BE2C (cell line): Measurements from ENCODE around the gene PTPN13.

Experiments used
- DNase-seq: peaks from one replicate; pipeline ENCODE4 v3.0.0-alpha.2; 2020
- H3K27me3 ChIP-seq: fragments of 250-450 bp; sonication (Bioruptor Pico); 2 replicates; pipeline ENCODE4 v1.5.1; 2020; ENCODE audit warnings: mild to moderate bottlenecking
- H3K36me3 ChIP-seq: fragments of 250-450 bp; sonication (Bioruptor Pico); 2 replicates; pipeline ENCODE4 v1.5.1; 2020; ENCODE audit warnings: mild to moderate bottlenecking
- H3K4me1 ChIP-seq: fragments of 250-450 bp; sonication (Bioruptor Pico); 2 replicates; pipeline ENCODE4 v1.5.1; 2020
- H3K4me3 ChIP-seq: 2 replicates; pipeline ENCODE4 v1.5.1; 2011; ENCODE audit warnings: low read depth, low read length
- H3K9me3 ChIP-seq: fragments of 250-450 bp; sonication (Bioruptor Pico); 2 replicates; pipeline ENCODE4 v1.5.1; 2020
- TF ChIP-seq, protein P1 (sequence below): IDR thresholded peaks from 2 replicates; pipeline ENCODE4 v1.5.1; 2012; ENCODE audit warnings: mild to moderate bottlenecking, low read depth, low read length

PTPN13 gene

DNA sequence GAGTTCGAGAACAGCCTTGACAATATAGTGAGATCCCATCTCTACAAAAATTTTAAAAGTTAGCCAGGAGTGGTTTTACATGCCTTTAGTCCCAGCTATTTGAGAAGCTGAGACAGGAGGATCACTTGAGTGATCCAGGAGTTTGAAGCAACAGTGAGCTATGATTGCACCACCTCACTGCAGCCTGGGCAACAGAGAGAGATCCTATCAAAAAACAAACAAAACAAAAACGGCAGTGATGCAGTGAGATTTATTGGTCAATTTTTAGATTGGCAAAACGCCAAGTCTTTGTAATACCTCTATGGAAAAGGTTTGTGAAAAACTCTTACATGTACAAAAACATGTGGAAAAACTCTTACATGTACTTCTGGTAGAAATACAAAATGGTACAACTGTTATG lies 91.3 kb downstream of the PTPN13 start:
- H3K27me3 ChIP-seq: no peaks in the 10 kb centered on the region
- H3K36me3 ChIP-seq: no peaks in the 10 kb centered on the region
- no peaks in the 10 kb centered on the region for H3K9me3 ChIP-seq
- H3K4me3 ChIP-seq: no peak overlapping the region
- peaks cover 2% of the 10 kb centered on the region; the same call in 1 of the 2 replicates for H3K4me1 ChIP-seq
- DNase-seq: no peak
- TF ChIP-seq, protein P1, sequence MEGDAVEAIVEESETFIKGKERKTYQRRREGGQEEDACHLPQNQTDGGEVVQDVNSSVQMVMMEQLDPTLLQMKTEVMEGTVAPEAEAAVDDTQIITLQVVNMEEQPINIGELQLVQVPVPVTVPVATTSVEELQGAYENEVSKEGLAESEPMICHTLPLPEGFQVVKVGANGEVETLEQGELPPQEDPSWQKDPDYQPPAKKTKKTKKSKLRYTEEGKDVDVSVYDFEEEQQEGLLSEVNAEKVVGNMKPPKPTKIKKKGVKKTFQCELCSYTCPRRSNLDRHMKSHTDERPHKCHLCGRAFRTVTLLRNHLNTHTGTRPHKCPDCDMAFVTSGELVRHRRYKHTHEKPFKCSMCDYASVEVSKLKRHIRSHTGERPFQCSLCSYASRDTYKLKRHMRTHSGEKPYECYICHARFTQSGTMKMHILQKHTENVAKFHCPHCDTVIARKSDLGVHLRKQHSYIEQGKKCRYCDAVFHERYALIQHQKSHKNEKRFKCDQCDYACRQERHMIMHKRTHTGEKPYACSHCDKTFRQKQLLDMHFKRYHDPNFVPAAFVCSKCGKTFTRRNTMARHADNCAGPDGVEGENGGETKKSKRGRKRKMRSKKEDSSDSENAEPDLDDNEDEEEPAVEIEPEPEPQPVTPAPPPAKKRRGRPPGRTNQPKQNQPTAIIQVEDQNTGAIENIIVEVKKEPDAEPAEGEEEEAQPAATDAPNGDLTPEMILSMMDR: no peak

DNA sequence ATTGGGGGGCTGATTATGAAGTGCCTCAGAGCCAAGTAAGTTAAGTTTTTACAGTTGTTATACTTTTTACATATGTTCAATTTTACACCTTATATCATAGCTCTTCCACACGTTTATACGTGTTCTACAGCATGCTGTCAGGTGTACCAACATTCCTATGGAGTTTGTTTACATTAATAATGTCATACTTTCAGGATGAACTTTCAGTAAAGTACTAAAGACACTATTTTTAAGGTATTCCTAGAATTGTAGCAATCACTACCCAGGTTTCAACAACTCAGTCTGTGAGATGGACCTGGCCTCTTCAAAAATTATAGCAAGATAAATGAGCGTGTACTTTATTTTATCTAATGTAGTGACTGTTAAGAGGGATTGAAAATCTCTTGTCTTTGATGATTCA lies 92.6 kb downstream of the PTPN13 start:
- H3K4me3 ChIP-seq: no peak overlapping the region
- no peaks in the 10 kb centered on the region for H3K27me3 ChIP-seq
- no peaks in the 10 kb centered on the region for H3K36me3 ChIP-seq
- TF ChIP-seq, protein P1: no peak
- no peaks in the 10 kb centered on the region for H3K9me3 ChIP-seq
- DNase-seq: no peak
- peaks cover 2% of the 10 kb centered on the region; the same call in 1 of the 2 replicates for H3K4me1 ChIP-seq

DNA sequence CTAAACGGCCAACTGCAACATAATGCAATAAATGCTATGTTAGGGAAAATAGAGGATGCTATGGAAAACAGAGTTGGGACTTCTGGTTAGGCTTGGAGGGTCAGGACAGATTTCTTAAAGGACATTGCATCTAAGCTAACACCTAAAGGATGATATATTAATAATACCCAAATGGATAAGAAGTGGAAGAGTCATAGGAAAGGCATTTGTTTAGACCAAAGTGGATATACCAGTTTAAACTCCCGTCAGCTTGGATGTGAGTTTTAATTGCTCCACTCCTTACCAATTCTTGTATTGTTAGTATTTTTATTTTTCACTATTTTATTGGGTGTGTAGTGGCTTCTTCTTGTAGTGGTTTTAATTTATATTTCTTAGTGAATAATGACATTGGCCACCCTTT lies 93.9 kb downstream of the PTPN13 start:
- DNase-seq: no peak
- H3K9me3 ChIP-seq: no peaks in the 10 kb centered on the region
- H3K36me3 ChIP-seq: no peaks in the 10 kb centered on the region
- TF ChIP-seq, protein P1: no peak
- H3K4me3 ChIP-seq: no peak overlapping the region
- no peaks in the 10 kb centered on the region for H3K27me3 ChIP-seq
- H3K4me1 ChIP-seq: peaks cover 2% of the 10 kb centered on the region; the same call in 1 of the 2 replicates

DNA sequence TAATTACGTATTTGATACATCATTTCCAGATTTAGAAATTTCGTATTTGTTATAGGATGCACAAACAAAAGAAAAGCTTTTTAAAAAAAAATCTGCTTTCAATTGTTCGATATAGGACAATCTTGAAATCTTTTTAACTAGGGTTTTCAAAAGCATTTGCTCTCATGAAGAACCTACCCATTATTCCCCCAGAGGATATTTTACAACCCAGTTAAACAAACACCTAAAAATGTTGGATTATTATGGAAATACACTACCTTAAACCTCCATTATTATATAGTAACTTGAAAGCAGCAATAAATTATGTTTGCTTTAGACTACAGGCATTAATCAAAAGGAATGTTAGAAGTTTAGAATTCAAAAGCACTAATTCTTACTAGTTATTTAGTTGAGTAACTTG lies 110.5 kb downstream of the PTPN13 start:
- Histone ChIP-seq H3K4me1 (peaks cover 4% of the 10 kb centered on the region; the same call in 1 of the 2 replicates), H3K36me3 (no peaks in the 10 kb centered on the region; the same call in 1 of the 2 replicates), H3K27me3 (no peaks in the 10 kb centered on the region), H3K4me3 (no peak overlapping the region), H3K9me3 (no peaks in the 10 kb centered on the region)
- TF ChIP-seq, protein P1: no peak
- DNase-seq: no peak

DNA sequence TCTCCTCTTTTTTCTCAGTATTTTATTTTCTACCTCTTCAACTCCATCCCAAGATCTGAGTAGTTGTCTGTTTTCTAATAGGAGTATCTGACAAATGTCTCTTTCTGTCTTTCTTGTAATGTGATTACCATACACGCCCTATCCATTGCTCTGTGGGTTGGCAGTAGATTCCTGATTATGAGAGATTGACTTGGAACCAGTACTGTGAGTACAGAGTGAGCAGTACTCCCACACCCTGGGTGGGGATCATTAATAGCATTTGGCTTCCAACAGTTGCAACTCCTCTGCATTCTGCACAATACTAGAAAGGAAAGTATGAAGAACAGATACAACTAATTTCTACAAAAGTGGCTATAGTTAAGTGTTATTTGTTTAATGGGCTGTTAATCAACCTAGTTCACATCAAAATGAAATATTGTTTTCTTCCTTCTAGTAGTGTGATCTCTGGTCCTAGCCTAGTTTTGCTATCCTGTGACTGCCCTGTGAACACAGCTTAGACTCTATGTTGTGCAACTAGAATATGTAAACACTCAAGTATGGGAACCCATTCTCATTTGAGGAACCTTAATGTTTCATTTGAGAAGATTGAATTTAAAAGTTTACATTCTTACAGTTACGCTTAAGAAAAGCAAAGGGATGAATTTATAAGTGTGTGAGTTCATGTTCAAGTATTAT lies 112.9 kb downstream of the PTPN13 start:
- peaks cover 4% of the 10 kb centered on the region; the same call in 1 of the 2 replicates for H3K4me1 ChIP-seq
- DNase-seq: no peak
- no peaks in the 10 kb centered on the region for H3K27me3 ChIP-seq
- H3K36me3 ChIP-seq: no peaks in the 10 kb centered on the region; the same call in 1 of the 2 replicates
- H3K9me3 ChIP-seq: no peaks in the 10 kb centered on the region
- H3K4me3 ChIP-seq: no peak overlapping the region
- TF ChIP-seq, protein P1: no peak

DNA sequence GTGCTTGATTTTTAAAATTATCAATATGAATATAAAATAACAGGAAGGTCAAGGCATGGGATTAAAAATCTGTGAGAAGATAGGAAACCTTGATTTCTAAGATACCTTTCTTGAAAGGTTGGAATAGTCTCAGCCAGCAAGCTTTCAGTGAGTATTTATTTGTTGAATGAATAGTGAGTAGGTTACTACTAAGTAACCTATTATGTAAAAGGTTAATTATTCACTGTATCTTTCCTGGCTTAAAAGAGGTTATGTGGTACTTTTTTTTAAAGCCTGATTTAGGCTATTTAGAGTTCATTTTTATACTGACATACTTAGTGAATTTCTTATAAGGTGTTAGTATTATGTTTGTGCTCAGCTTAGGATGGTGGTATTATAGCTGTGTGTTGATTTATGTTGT lies 123.5 kb downstream of the PTPN13 start:
- TF ChIP-seq, protein P1: no peak
- no peaks in the 10 kb centered on the region for H3K27me3 ChIP-seq
- no peaks in the 10 kb centered on the region for H3K4me1 ChIP-seq
- H3K36me3 ChIP-seq: peaks cover 3% of the 10 kb centered on the region; the same call in 1 of the 2 replicates
- no peaks in the 10 kb centered on the region for H3K9me3 ChIP-seq
- no peak for DNase-seq
- H3K4me3 ChIP-seq: no peak overlapping the region
